GM19455 (cell line): ENCODE measurements around the gene ARAP3.

ENCODE experiments used
- ATAC-seq: cut with Tn5 transposase; IDR thresholded peaks from one replicate; pipeline ENCODE4 v1.9.1; 2021; ENCODE audit not compliant: unreplicated experiment

Gene ARAP3

GRCh38 chr5:141641634-141642267, 40.3 kb downstream of the ARAP3 start:
- ATAC-seq, result no peak

GRCh38 chr5:141640698-141641097, 41.3 kb downstream of the ARAP3 start:
- ATAC-seq, result no peak

GRCh38 chr5:141640051-141640415, 42.0 kb downstream of the ARAP3 start:
- ATAC-seq, result no peak

GRCh38 chr5:141639357-141640050, 42.5 kb downstream of the ARAP3 start:
- ATAC-seq, result no peak

GRCh38 chr5:141638771-141639170, 43.3 kb downstream of the ARAP3 start:
- no peak for ATAC-seq

- ATAC-seq, result no peak
These were observed 44.1 kb downstream of the ARAP3 start for GRCh38 chr5:141637767-141638419.

GRCh38 chr5:141637123-141637766, 44.8 kb downstream of the ARAP3 start:
- ATAC-seq, result peak; percentile 36

GRCh38 chr5:141636413-141637122, 45.5 kb downstream of the ARAP3 start, which contains the start of the genes HDAC3 and RELL2:
Gene HDAC3, minus strand, starts transcription at chr5:141636849. Its CDS starts 59 bp downstream, at chr5:141636790.
Gene RELL2, plus strand, starts transcription at chr5:141636997. Its CDS starts 1,229 bp downstream, at chr5:141638226.
- peak; percentile 74 for ATAC-seq

GRCh38 chr5:141636106-141636412, 46.0 kb downstream of the ARAP3 start:
- ATAC-seq, result no peak

- no peak for ATAC-seq
These were observed 46.4 kb downstream of the ARAP3 start for GRCh38 chr5:141635646-141636045.

- ATAC-seq, result no peak
These were observed 47.3 kb downstream of the ARAP3 start for GRCh38 chr5:141634720-141635119.

GRCh38 chr5:141633871-141634561, 48.0 kb downstream of the ARAP3 start:
- peak; percentile 54 for ATAC-seq

- ATAC-seq, result no peak
These were observed 49.4 kb downstream of the ARAP3 start for GRCh38 chr5:141632650-141633049.

- no peak for ATAC-seq
These were observed 51.4 kb downstream of the ARAP3 start for GRCh38 chr5:141630570-141631140.

GRCh38 chr5:141628175-141628788, 53.7 kb downstream of the ARAP3 start:
- ATAC-seq, result no peak

GRCh38 chr5:141623611-141624010, 58.4 kb downstream of the ARAP3 start:
- no peak for ATAC-seq

- ATAC-seq, result peak; percentile 40
These were observed 58.8 kb downstream of the ARAP3 start for GRCh38 chr5:141623186-141623585.

GRCh38 chr5:141618804-141619554, 63.1 kb downstream of the ARAP3 start, which contains the start of gene DIAPH1:
Gene DIAPH1, minus strand, starts transcription at chr5:141619000. Its CDS starts 86 bp downstream, at chr5:141618914.
- peak; percentile 80 for ATAC-seq
